Measurements from ENCODE around the gene REG3G.
"Not testable (repeated sequence)": the region's sequence is repeated elsewhere in the genome, so short reads cannot be mapped to it uniquely, and the experiment has no call there.

The REG3G gene

DNA sequence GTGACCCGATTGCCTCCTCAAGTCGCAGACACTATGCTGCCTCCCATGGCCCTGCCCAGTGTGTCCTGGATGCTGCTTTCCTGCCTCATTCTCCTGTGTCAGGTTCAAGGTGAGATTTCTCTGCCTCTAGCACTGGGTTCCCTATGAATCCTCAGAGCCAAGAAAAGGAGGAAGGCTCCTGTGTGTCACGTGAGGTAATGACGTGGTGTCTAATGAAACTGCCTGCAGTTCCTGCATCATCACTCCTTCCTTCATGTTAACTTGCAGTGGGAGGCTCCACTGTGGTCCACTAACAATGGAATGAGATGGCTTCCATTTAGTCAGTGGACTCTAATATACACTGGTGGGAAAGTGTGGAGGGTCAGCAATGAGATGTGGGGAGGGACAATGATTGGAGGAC is 559 bp downstream of the REG3G start:
- DNase-seq: no peak

DNA sequence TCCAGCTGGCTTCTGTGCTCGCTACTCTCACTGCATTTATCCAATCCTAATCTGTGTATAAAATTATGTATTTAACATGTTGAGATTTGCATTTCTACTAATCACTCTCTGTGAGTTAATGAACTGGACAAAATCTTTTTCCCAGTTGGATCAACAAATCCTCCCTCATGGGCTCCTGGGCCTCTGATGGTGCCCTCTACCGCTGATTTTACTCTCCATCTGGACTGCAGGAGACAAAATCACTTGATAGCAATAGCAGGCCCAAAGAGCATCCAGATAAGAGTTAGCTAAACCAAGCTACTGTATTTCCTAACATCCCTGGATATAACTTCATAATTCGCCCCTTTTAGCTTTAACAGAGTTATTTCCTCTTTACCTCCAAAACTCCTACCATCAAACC is 14.4 kb downstream of the REG3G start:
- no peak for DNase-seq

DNA sequence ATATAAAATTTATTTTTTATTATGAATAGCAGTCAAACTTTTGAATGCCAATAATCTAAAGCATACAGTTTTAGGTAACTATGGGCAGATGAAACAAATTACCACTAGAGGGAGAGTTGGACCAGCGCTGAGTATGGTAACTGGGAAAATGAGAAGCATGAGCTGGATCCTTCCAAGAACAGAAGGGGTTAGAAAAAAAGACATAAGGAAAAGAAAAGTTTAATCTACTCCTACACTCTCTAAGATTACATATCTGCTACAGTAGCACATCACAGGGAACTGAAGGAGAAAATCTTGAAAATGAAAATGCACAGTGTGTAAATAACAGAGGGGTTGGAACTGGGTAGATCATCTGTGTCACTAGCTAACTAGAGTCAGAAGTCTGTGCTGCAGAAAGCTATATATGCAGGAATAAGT is 15.5 kb downstream of the REG3G start:
- DNase-seq: peak; percentile 50

DNA sequence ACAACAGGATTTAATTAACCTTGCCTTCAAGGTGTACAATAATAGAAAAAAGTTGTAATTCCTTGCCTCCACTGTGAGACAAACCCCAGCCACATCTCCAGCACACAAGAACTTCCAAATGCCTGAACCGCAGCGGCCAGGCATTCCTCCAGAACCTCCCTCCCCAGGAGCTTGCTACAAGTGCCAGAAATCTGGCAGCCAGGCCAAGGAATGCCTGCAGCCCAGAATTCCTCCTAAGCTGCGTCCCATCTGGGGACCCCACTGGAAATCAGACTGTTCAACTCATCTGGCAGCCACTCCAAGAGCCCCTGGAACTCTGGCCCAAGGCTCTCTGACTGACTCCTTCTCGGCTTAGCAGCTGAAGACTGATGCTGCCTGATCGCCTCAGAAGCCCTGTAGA is 28.0 kb downstream of the REG3G start:
- DNase-seq: not testable (repeated sequence)

DNA sequence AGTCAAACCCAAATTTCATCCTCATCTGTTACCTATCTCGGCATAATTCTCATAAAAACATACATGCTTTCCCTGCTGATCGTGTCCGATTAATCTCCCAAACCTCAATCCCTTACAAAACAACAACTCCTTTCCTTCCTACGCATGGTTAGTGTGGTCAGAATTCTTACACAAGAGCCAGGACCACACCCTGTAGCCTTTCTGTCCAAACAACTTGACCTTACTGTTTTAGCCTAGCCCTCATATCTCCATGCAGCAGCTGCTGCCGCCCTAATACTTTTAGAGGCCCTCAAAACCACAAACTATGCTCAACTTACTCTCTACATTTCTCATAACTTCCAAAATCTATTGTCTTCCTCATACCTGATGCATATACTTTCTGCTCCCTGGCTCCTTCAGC is 29.3 kb downstream of the REG3G start:
- DNase-seq: not testable (repeated sequence)

DNA sequence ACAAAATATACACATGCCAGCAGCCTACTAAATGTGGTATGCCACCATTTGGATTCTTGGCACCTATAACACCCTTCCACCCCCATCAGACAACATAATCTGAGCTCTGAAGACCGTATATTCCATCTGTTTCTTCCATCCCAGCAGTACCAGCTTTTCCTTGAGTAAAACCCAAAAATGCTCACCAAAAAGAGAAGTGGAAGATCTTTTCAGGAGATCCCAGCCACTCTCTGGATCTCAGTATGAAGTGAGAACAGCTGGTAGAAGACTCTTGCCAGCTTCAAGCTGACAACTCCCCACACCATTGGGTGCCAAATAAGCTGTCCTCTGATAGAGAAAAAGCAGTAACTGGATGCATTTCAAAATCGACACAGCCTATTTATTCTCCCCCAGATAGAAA is 39.7 kb downstream of the REG3G start:
- DNase-seq: no peak

DNA sequence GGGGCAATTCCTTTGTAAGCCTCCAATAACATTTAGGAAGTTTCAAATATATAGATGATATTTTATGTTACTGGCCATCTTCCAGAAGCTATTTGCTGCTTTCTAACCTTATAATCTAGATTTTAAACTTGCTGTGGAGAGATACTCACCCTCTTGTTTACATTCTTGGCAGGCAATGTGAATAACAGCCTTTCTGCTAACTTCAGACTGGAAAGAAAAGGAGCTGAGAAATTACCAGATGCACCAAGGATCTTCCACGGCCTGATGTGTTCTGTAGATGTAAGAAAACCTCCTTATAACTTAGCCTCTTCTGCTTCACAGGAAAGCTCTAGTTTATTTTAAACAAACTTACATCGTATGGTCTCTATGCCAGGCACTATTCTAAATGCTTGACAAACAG is 45.6 kb downstream of the REG3G start:
- DNase-seq: no peak

Data from DMS53 (cell line).